ACHN (cell line): ENCODE data around the gene FOXK1.

Experiments
- DNase-seq: peaks from one replicate; pipeline ENCODE4 v3.0.0-alpha.2; 2015
- in situ Hi-C: cut with HindIII; loops from 2 replicates; pipeline ENCODE4 v1.10.0; 2017; ENCODE audit warnings: low sequenced_read_pairs, low pct_ligation_motif_present, low pct_unique_long_range_greater_than_20kb

Gene FOXK1

DNA sequence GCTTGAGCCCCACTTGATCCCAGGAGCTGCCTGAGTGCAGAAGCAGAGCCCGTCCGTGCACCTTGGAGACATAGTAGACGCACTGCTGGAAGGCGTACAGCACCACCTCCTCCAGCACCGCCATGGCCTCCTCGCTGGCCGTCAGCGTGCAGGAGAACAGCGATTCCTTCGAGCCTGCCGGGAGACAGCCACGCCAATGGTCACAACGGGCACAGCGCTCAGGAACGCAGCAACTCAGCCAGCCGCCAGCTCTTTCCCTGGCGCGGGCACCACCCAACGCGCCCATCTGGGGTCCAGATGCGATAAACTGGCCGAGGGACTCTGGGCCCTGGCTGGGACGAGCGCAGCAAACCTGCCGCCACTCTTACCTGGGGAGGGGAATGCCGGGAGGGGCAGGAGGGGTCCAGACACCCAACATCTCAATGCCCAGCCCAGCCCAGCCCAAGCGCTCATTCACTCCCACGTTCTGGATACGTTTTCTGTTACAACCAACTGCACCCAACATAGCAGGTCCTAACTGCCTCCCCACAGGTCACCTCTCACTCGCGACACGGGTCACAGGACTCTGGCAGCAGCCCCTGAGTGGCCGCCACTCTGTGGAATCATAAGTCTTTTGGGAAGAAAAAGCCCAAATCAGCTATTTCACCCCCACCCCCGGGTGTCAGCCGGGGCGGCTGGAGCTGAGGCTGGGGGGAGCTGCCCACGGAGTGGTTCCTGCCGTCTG lies 135.2 kb downstream of the FOXK1 start:
- DNase-seq, result no peak
- in situ Hi-C loops, result no loop called here

DNA sequence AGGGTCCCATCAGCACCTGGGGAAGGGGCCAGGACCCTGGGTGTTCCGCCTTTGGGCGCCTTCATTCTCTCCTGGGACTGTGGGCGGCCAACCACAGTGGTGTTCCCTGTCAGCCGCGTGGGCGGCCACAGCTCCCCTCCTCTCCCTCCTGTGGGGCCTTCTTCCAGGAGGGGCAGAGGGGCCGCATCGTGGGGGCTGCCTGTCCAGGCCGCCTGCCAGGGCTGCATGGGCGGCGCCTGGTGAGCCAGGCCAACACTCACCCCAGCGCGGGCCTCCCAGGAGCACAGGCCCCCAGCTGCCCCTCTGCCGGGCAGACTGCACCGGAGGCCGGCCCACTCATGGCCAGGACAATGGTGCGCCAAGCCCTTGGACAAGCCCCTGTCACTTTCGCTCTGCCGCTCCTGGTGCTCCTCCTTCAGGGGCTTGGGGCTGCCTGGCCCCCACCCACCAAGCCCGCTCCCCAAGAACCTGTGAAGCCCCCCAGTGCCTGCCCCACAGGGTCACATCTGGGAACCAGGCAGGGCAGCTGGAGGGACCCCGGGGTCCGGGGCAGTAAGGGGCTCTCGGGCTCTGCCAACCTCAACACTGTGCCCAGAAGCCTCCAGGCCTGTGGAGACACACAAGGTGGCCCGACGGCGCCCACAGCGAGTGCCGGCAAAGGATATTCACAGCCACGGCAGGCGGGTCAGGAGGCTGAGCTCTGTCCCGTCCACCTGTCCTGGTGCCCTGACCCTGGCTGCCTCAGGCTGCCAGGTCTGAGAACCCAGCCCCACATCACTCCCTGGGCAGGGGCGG lies 136.1 kb downstream of the FOXK1 start:
- in situ Hi-C loops, result no loop called here
- DNase-seq, result no peak

DNA sequence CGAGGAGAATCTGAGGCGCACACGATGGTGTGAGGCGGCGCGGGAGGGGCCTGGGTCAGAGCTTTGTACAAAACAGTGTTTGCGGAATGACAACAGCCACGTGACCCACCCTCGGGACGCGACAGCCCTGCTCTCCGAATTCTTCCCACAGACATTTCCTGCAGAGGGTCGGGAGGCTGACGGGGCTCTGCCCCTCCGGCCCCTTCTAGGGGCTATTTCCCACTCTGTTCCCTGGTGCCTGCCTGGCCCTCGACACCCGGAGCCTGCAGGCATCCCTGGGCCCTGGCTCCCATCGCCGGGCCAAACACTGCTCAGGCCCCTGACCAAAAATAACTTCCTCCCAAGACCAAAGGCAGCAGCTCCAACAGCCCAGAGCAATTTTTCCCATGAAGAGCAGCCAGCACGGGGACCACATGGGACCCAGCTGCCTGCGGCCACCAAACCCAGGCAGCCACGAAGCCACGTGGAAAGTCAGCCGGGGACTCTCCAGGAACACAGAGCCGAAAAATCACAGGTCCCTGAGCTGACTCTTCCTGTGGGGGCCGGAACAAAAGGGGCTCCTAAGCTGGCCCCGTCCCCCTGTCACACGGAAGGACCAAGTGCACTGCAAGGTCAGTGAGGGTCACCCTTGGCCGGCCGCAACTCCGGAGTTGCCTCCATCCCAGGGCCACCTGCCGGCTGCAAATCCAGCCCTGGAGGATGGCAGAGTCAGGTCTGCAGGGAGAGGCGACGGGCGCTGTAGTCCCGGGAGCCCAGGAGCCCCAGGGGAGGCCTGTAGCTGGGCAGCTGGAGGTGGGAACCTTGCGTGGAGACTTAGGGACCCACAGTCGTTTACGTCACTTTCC lies 137.7 kb downstream of the FOXK1 start:
- no peak for DNase-seq
- in situ Hi-C loops, result no loop called here

DNA sequence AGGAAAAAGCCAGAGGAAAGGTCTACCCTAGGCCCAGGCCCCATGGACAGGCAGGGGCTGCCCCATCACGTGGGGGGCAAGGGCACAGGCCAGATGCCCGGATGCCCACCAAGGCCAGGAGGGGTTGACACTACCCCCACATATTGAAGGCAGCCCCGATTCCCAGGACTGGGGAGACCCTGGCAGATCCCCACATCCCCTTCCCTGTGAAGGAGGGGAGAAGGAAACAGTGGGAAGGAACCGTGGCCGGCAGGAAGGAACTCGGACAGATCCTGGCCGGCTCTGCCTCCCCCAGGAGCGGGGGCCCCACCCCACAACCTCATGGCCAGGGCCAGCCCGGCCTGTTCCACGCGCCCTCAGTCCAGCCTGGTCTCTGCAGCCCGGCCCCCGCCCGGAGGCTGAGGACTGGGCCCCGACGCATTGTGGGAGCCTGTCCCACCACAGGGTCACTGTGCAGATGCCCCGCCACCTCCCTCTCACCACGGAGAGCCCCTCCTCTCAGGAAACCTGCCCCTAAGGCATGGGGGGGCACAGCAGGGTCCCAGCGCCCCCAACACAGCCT lies 138.4 kb downstream of the FOXK1 start:
- no peak for DNase-seq
- in situ Hi-C loops, result no loop called here
